GM12878 (cell line): ENCODE measurements around the gene INAFM1. TPM values are rescaled to one million over a fixed set of nuclear protein-coding genes. Genes with fewer than 3 reads are reported as not detected.

Source experiments
- ATAC-seq: fragments of 200-7000 bp; cut with Tn5 transposase; 3 replicates; pipeline ENCODE4 v1.9.1; 2020; ENCODE audit warnings: mild to moderate bottlenecking, moderate library complexity
- BruUV-seq: library from RNA; stranded (reverse); fragments of 400-500 nt; replicated peaks from 2 replicates; lab custom pipeline; 2021; lab: Mats Ljungman, UMichigan
- CTCF ChIA-PET: fragments of 300-600 bp; sonication (Branson Sonifier 250); formaldehyde crosslinking; extraction: SDS; loops from one replicate; lab custom pipeline; 2021; ENCODE audit warnings: inconsistent platforms; lab: Yijun Ruan, JAX
- POLR2A ChIA-PET: fragments of 350-600 bp; formaldehyde crosslinking; extraction: SDS; loops from one replicate; lab custom pipeline; 2021; ENCODE audit warnings: inconsistent platforms; lab: Charles Lee
- RAD21 ChIA-PET: fragments of 300-600 bp; sonication (Branson Sonifier 250); formaldehyde crosslinking; loops from one replicate; lab custom pipeline; 2023; ENCODE audit warnings: antibody characterized with exemption; ENCODE audit not compliant: unreplicated experiment; lab: Charles Lee
- SMC1A ChIA-PET: fragments of 300-600 bp; sonication (Branson Sonifier 250); formaldehyde crosslinking; loops from one replicate; lab custom pipeline; 2023; ENCODE audit not compliant: unreplicated experiment, uncharacterized antibody; lab: Charles Lee
- DNase-seq: peaks from one replicate; pipeline ENCODE4 v3.0.0-alpha.2; 2011; ENCODE audit warnings: low read depth, low spot score
- FAIRE-seq: peaks from 3 replicates; lab custom pipeline; 2011; peaks lifted over from hg19 to GRCh38; lab: Jason Lieb, UNC
- H2AFZ ChIP-seq: 2 replicates; pipeline ENCODE4 v1.6.0; 2011; ENCODE audit warnings: low read depth, low read length, control low read depth; ENCODE audit not compliant: control insufficient read depth
- H3K27ac ChIP-seq: 2 replicates; pipeline ENCODE4 v1.5.1; 2011; ENCODE audit warnings: control low read depth; ENCODE audit not compliant: control insufficient read depth, insufficient read depth
- H3K27me3 ChIP-seq, 2 experiments: replicated peaks in 1 of 2; 2 replicates each; pipeline versions ENCODE4 v1.6.0 to v1.6.1; 2011; ENCODE audit warnings: low read length in 1 of 2; ENCODE audit not compliant: control insufficient read depth in 2 of 2, insufficient read depth in 2 of 2
- H3K36me3 ChIP-seq, 2 experiments: 2 replicates each; pipeline ENCODE4 v1.5.1; 2011; ENCODE audit warnings: low read length in 1 of 2; ENCODE audit not compliant: control insufficient read depth in 2 of 2, insufficient read depth in 2 of 2
- H3K4me1 ChIP-seq: 2 replicates; pipeline ENCODE4 v1.6.1; 2011; ENCODE audit warnings: mild to moderate bottlenecking, low read length, moderate library complexity, mixed read lengths; ENCODE audit not compliant: control insufficient read depth, insufficient read depth
- H3K4me2 ChIP-seq: 2 replicates; pipeline ENCODE4 v1.6.0; 2011; ENCODE audit warnings: control low read depth; ENCODE audit not compliant: control insufficient read depth, insufficient read depth
- H3K4me3 ChIP-seq: fragments of 200-600 bp; sonication (generic); 2 replicates; pipeline ENCODE4 v1.5.1; 2016
- H3K79me2 ChIP-seq: 2 replicates; pipeline ENCODE4 v1.6.0; 2011; ENCODE audit warnings: low read length; ENCODE audit not compliant: control insufficient read depth, insufficient read depth
- H3K9ac ChIP-seq: 2 replicates; pipeline ENCODE4 v1.8.0; 2011; ENCODE audit warnings: low read length, control low read depth, mixed read lengths; ENCODE audit not compliant: control insufficient read depth, insufficient read depth
- H3K9me3 ChIP-seq: replicated peaks from 3 replicates; pipeline ENCODE4 v1.5.1; 2011; ENCODE audit warnings: mild to moderate bottlenecking, low read length; ENCODE audit not compliant: control insufficient read depth, insufficient read depth
- H4K20me1 ChIP-seq: 2 replicates; pipeline ENCODE4 v1.6.0; 2011; ENCODE audit not compliant: control insufficient read depth, insufficient read depth
- FOXM1 ChIP-seq: IDR thresholded peaks from 2 replicates; pipeline ENCODE4 v1.6.1; 2012; ENCODE audit warnings: low read depth, mild to moderate bottlenecking, inconsistent platforms, low read length, moderate library complexity
- NRF1 ChIP-seq: conservative IDR thresholded peaks from 2 replicates; pipeline ENCODE4 v1.6.1; 2011; ENCODE audit warnings: mild to moderate bottlenecking, low read depth, low read length, improper control_type of control experiment
- RAD21 ChIP-seq: IDR thresholded peaks from 2 replicates; pipeline ENCODE4 v1.6.1; 2011; ENCODE audit warnings: mild to moderate bottlenecking, low read depth, low read length, moderate library complexity; ENCODE audit not compliant: insufficient read depth
- RAD51 ChIP-seq: fragments of 450-650 bp; IDR thresholded peaks from 2 replicates; pipeline ENCODE4 v1.6.1; 2016; ENCODE audit warnings: moderate library complexity, mild to moderate bottlenecking, inconsistent platforms
- SMC3 ChIP-seq: IDR thresholded peaks from 2 replicates; pipeline ENCODE4 v1.6.1; 2011; ENCODE audit warnings: low read length, improper control_type of control experiment, borderline replicate concordance
- YY1 ChIP-seq: IDR thresholded peaks from 2 replicates; pipeline ENCODE4 v1.6.1; 2011; ENCODE audit warnings: low read depth, mild to moderate bottlenecking, low read length
- WGBS: methylation state at CpG from one replicate; pipeline ENCODE4 v1.1.6; 2016; ENCODE audit warnings: low lambda C conversion rate; ENCODE audit not compliant: insufficient replicate concordance, insufficient coverage; ENCODE audit errors: missing lambda C conversion rate; 5-methylcytosine and 5-hydroxymethylcytosine counted together
- in situ Hi-C: fragments of 300-500 bp; cut with MboI; formaldehyde crosslinking; loops from 9 replicates; pipeline ENCODE4 v1.14.3; 2018; ENCODE audit warnings: mixed read lengths
- intact Hi-C: fragments of 100-400 bp; cut with micrococcal nuclease; formaldehyde crosslinking; loops from one replicate; pipeline ENCODE4 v1.14.2; 2022; ENCODE audit not compliant: unreplicated experiment
- polyA plus RNA-seq, 11 experiments: library from polyadenylated mRNA; depleted of rRNA in 4 of 11; unstranded in 6 of 11; stranded (reverse) in 5 of 11; fragments of >200 nt; fragmentation: Nextera tagmentation in 4 of 11; fragmentation: Illumina TruSeq in 1 of 11; extraction: Ambion mirVana in 4 of 11; extraction: Trizol in 1 of 11; gene quantifications; 1 replicate in 1 of 11; 2 replicates in 10 of 11; pipeline versions ENCODE4 v1.2.1 to v1.2.3, GENCODE V29; 2011 to 2016; ENCODE audit warnings: inconsistent platforms in 2 of 11, missing spikeins in 2 of 11, low read depth in 1 of 11
- total RNA-seq, 4 experiments: library from RNA; depleted of rRNA in 3 of 4; stranded (reverse); fragments of >200 nt in 3 of 4; fragmentation: Illumina TruSeq in 1 of 4; extraction: Trizol in 1 of 4; gene quantifications; 2 replicates each; pipeline versions ENCODE4 v1.2.1 to v1.2.3, GENCODE V29; 2013 to 2021
- TF ChIP-seq, protein P1 (sequence below): IDR thresholded peaks from 2 replicates; pipeline ENCODE4 v1.6.1; 2012; ENCODE audit warnings: improper control_type of control experiment, low read depth, low read length; ENCODE audit not compliant: insufficient replicate concordance
- TF ChIP-seq, protein P2 (sequence below): IDR thresholded peaks from 2 replicates; pipeline ENCODE4 v1.6.1; 2011; ENCODE audit warnings: mild to moderate bottlenecking, low read depth, low read length, moderate library complexity; ENCODE audit not compliant: insufficient replicate concordance
- TF ChIP-seq, protein P3 (sequence below): fragments of 150-350 bp; IDR thresholded peaks from 2 replicates; pipeline ENCODE4 v1.6.1; 2014; ENCODE audit warnings: mild to moderate bottlenecking, low read depth, low read length

Gene INAFM1
- total and polyA plus RNA-seq, 10 of the 15 experiments (the other 5 are each of a cell fraction or from before 2014, with no cell fraction given), result 0.57 to 6.8 (median 1.1) TPM; not detected in 1

DNA sequence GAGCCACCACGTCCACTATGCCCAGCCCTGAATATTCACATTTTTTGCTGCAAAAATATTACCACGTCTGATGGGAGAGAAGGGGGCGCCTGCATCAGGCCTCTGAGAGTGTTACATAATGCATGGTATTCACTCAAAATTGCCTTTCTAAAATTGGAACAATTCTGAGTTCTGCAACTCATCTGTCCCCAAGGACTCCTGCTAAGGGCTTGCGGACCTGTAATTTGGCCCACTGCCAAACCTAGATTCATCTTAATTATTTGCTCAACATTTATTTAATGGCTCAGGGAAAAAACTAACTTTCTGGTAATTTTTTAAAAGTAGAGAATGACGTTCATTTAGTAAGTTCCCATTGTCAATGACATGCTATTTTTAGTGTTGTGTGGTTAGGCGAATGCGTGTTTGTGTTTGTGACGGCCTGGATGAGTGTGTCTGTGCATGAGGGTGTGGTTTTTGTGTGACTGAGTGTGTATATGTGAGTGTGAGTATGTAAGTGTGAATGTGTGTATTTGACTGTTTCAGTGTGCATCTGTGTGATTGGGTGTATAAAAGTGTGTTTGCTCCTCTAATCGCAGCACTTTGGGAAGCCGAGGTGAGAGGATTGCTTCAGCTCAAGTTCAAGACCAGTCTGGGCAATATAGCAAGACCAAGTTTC is 8.8 kb downstream of the INAFM1 start (continued):
- TF ChIP-seq, protein P1, sequence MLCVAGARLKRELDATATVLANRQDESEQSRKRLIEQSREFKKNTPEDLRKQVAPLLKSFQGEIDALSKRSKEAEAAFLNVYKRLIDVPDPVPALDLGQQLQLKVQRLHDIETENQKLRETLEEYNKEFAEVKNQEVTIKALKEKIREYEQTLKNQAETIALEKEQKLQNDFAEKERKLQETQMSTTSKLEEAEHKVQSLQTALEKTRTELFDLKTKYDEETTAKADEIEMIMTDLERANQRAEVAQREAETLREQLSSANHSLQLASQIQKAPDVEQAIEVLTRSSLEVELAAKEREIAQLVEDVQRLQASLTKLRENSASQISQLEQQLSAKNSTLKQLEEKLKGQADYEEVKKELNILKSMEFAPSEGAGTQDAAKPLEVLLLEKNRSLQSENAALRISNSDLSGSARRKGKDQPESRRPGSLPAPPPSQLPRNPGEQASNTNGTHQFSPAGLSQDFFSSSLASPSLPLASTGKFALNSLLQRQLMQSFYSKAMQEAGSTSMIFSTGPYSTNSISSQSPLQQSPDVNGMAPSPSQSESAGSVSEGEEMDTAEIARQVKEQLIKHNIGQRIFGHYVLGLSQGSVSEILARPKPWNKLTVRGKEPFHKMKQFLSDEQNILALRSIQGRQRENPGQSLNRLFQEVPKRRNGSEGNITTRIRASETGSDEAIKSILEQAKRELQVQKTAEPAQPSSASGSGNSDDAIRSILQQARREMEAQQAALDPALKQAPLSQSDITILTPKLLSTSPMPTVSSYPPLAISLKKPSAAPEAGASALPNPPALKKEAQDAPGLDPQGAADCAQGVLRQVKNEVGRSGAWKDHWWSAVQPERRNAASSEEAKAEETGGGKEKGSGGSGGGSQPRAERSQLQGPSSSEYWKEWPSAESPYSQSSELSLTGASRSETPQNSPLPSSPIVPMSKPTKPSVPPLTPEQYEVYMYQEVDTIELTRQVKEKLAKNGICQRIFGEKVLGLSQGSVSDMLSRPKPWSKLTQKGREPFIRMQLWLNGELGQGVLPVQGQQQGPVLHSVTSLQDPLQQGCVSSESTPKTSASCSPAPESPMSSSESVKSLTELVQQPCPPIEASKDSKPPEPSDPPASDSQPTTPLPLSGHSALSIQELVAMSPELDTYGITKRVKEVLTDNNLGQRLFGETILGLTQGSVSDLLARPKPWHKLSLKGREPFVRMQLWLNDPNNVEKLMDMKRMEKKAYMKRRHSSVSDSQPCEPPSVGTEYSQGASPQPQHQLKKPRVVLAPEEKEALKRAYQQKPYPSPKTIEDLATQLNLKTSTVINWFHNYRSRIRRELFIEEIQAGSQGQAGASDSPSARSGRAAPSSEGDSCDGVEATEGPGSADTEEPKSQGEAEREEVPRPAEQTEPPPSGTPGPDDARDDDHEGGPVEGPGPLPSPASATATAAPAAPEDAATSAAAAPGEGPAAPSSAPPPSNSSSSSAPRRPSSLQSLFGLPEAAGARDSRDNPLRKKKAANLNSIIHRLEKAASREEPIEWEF, result no peak
- TF ChIP-seq RAD51 (no peak), NRF1 (no peak)
- TF ChIP-seq, all 136 proteins: peak for 6

DNA sequence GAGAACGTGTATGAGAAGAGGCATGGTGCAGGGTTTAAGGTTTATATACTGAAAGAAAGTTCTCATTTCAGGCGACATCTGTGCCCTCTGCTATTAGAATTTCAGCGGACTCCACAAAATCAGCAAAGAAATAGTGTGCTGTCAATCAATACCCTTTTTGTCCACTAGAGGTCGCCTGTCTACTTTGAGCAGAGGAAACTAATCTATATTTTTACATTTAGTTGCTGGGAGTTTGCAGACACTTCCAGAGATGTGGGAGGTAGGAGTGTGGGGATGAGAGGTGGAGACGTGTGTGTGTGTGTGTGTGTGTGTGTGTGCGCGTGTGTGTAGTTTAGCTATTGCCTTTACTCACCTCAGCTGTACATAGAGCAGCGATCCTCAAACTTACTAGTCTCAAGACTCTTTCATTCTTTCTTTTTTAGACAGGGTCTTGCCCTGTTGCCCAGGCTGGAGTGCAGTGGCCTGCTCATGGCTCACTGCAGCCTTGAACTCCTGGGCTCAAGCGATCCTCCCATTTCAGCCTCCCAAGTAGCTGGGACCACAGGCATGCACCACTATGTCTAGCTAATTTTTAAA is 9.7 kb downstream of the INAFM1 start:
- DNase-seq (no peak), FAIRE-seq (peak; percentile 91), ATAC-seq (peak; percentile 46)
- ChIA-PET CTCF (interaction anchor here (0.6 to 3.5 kb wide), 21 partner anchors 9 to 493 kb away, joined by 3 to 28 read pairs (median 4); partner anchors contain the start of genes DHX34 and INAFM1), POLR2A (interaction anchor here (0.5 to 0.6 kb wide), 2 partner anchors 153 to 294 kb away, joined by 3 to 4 read pairs; no protein-coding TSS in a partner anchor), SMC1A (interaction anchor here (0.8 to 2.7 kb wide), 6 partner anchors 9 to 144 kb away, joined by 3 to 9 read pairs (median 6); partner anchors contain the start of gene INAFM1), RAD21 (interaction anchor here (1.0 to 1.2 kb wide), 4 partner anchors 9 to 144 kb away, joined by 3 to 7 read pairs (median 4); partner anchors contain the start of gene INAFM1)
- 29% methylated on average over 9 of the region's 9 CpGs for WGBS
- Histone ChIP-seq H3K4me2 (no peak overlapping the region), H4K20me1 (no peaks in the 10 kb centered on the region), H3K9me3 (no peaks in the 10 kb centered on the region), H3K4me3 (no peak overlapping the region), H3K27me3 (no peaks in the 10 kb centered on the region), H3K9ac (no peak overlapping the region), H2AFZ (no peak overlapping the region), H3K36me3 (no peaks in the 10 kb centered on the region), H3K4me1 (peaks cover 15% of the 10 kb centered on the region), H3K79me2 (no peaks in the 10 kb centered on the region), H3K27ac (no peak overlapping the region)
- in situ Hi-C loops, result no loop called here
- intact Hi-C loops, result loop anchor here (1.0 to 10.0 kb wide), 3 partner anchors 143 to 420 kb away; partner anchors contain the start of gene NAPA
- no TSS peak for BruUV-seq
- TF ChIP-seq SMC3, result peak; percentile 58
- TF ChIP-seq, protein P2, sequence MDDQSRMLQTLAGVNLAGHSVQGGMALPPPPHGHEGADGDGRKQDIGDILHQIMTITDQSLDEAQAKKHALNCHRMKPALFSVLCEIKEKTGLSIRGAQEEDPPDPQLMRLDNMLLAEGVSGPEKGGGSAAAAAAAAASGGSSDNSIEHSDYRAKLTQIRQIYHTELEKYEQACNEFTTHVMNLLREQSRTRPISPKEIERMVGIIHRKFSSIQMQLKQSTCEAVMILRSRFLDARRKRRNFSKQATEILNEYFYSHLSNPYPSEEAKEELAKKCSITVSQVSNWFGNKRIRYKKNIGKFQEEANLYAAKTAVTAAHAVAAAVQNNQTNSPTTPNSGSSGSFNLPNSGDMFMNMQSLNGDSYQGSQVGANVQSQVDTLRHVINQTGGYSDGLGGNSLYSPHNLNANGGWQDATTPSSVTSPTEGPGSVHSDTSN, result peak; percentile 85
- TF ChIP-seq, protein P3, sequence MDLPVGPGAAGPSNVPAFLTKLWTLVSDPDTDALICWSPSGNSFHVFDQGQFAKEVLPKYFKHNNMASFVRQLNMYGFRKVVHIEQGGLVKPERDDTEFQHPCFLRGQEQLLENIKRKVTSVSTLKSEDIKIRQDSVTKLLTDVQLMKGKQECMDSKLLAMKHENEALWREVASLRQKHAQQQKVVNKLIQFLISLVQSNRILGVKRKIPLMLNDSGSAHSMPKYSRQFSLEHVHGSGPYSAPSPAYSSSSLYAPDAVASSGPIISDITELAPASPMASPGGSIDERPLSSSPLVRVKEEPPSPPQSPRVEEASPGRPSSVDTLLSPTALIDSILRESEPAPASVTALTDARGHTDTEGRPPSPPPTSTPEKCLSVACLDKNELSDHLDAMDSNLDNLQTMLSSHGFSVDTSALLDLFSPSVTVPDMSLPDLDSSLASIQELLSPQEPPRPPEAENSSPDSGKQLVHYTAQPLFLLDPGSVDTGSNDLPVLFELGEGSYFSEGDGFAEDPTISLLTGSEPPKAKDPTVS, result no peak
- no peak for TF ChIP-seq YY1
- TF ChIP-seq FOXM1, result 0 out of 2 replicates have a peak, but pooled peaks have one; percentile 20
- peak; percentile 58 for TF ChIP-seq RAD21
